PC-3 (cell line): Measurements from ENCODE around the gene MAP2K7. TPM values are rescaled to one million over a fixed set of nuclear protein-coding genes. Genes with fewer than 3 reads are reported as not detected.
"Not testable (repeated sequence)": the region's sequence is repeated elsewhere in the genome, so short reads cannot be mapped to it uniquely, and the experiment has no call there.

Experiments
- ATAC-seq: fragments of 200-7000 bp; cut with Tn5 transposase; 2 replicates; pipeline ENCODE4 v1.9.1; 2020; ENCODE audit warnings: mild to moderate bottlenecking, moderate library complexity
- BruUV-seq: library from RNA; stranded (reverse); fragments of 400-500 nt; replicated peaks from 2 replicates; lab custom pipeline; 2021; lab: Mats Ljungman, UMichigan
- CTCF ChIA-PET: fragments of 300-600 bp; sonication (Branson Sonifier 250); formaldehyde crosslinking; loops from one replicate; lab custom pipeline; 2022; ENCODE audit warnings: antibody characterized with exemption; lab: Charles Lee
- POLR2A ChIA-PET: fragments of 300-600 bp; sonication (Branson Sonifier 250); formaldehyde crosslinking; loops from one replicate; lab custom pipeline; 2022; ENCODE audit warnings: antibody characterized with exemption; ENCODE audit not compliant: unreplicated experiment; lab: Charles Lee
- DNase-seq: peaks from one replicate; pipeline ENCODE4 v3.0.0-alpha.2; 2015
- H2AFZ ChIP-seq: fragments of 300-600 bp; sonication (generic); 2 replicates; pipeline ENCODE4 v1.6.0; 2016; ENCODE audit warnings: antibody characterized with exemption, low read length
- H3F3A ChIP-seq: fragments of 300-600 bp; sonication (generic); one replicate; pipeline ENCODE4 v1.6.0; 2017; ENCODE audit warnings: antibody characterized with exemption, low read length, control low read depth, mild to moderate bottlenecking; ENCODE audit not compliant: unreplicated experiment
- H3K27ac ChIP-seq: fragments of 300-600 bp; sonication (generic); 2 replicates; pipeline ENCODE4 v1.5.1; 2016; ENCODE audit warnings: mild to moderate bottlenecking, low read length
- H3K27me3 ChIP-seq: fragments of 300-600 bp; sonication (generic); 2 replicates; pipeline ENCODE4 v1.6.1; 2016; ENCODE audit warnings: low read length, mixed read lengths
- H3K36me3 ChIP-seq: fragments of 300-600 bp; sonication (generic); 2 replicates; pipeline ENCODE4 v1.6.1; 2016; ENCODE audit warnings: low read depth, mixed run types, low read length, mixed read lengths
- H3K4me1 ChIP-seq: fragments of 300-600 bp; sonication (generic); 2 replicates; pipeline ENCODE4 v1.5.1; 2016; ENCODE audit warnings: low read length; ENCODE audit not compliant: insufficient read depth
- H3K4me2 ChIP-seq: fragments of 300-600 bp; sonication (generic); 2 replicates; pipeline ENCODE4 v1.6.0; 2016; ENCODE audit warnings: low read length
- H3K4me3 ChIP-seq: fragments of 300-600 bp; sonication (generic); 2 replicates; pipeline ENCODE4 v1.5.1; 2016; ENCODE audit warnings: mild to moderate bottlenecking, low read length, mixed read lengths
- H3K79me2 ChIP-seq: fragments of 300-600 bp; sonication (generic); 2 replicates; pipeline ENCODE4 v1.6.1; 2017; ENCODE audit warnings: low read length, mixed read lengths
- H3K9ac ChIP-seq: fragments of 300-600 bp; sonication (generic); 2 replicates; pipeline ENCODE4 v1.6.0; 2016; ENCODE audit warnings: mild to moderate bottlenecking, low read length
- H3K9me2 ChIP-seq: fragments of 300-600 bp; sonication (generic); replicated peaks from 2 replicates; pipeline ENCODE4 v1.6.1; 2016; ENCODE audit warnings: mixed run types, low read length, mixed read lengths
- H3K9me3 ChIP-seq: fragments of 300-600 bp; sonication (generic); 2 replicates; pipeline ENCODE4 v1.6.1; 2016; ENCODE audit warnings: low read length, mixed read lengths
- H4K20me1 ChIP-seq: fragments of 300-600 bp; sonication (generic); 2 replicates; pipeline ENCODE4 v1.6.1; 2016; ENCODE audit warnings: low read length, mixed read lengths
- CTCF ChIP-seq: fragments of 300-600 bp; sonication (generic); conservative IDR thresholded peaks from 2 replicates; pipeline ENCODE4 v1.5.1; 2017; ENCODE audit warnings: antibody characterized with exemption, low read depth, mild to moderate bottlenecking, low read length
- EZH2 ChIP-seq: fragments of 300-600 bp; sonication (generic); IDR thresholded peaks from one replicate; pipeline ENCODE4 v1.6.1; 2017; ENCODE audit warnings: antibody characterized with exemption, mild to moderate bottlenecking, low read length; ENCODE audit not compliant: unreplicated experiment
- EZH2phosphoT487 ChIP-seq: fragments of 300-600 bp; sonication (generic); IDR thresholded peaks from 2 replicates; pipeline ENCODE4 v1.6.1; 2018; ENCODE audit warnings: mild to moderate bottlenecking, antibody characterized with exemption, low read length, borderline replicate concordance
- intact Hi-C: fragments of 100-400 bp; cut with micrococcal nuclease; formaldehyde crosslinking; loops from 2 replicates; pipeline ENCODE4 v1.9.0; 2023
- total RNA-seq: library from RNA; depleted of rRNA; stranded (reverse); fragments of >200 nt; gene quantifications from 2 replicates; pipeline ENCODE4 v1.2.3, GENCODE V29; 2014

Gene MAP2K7
- total RNA-seq, 1 experiment from 2014 or later, result 39.3 TPM

- POLR2A ChIA-PET, result no interaction called here
- BruUV-seq, result no TSS peak
- Histone ChIP-seq H3K27ac (no peak overlapping the region), H3K9me2 (no peaks in the 10 kb centered on the region), H3K36me3 (no peaks in the 10 kb centered on the region), H4K20me1 (no peaks in the 10 kb centered on the region), H3K9me3 (no peaks in the 10 kb centered on the region), H3K27me3 (no peaks in the 10 kb centered on the region), H2AFZ (no peak overlapping the region), H3K9ac (no peak overlapping the region), H3F3A (no peaks in the 10 kb centered on the region), H3K4me3 (no peak overlapping the region), H3K4me1 (peaks cover 4% of the 10 kb centered on the region; the same call in 1 of the 2 replicates), H3K4me2 (no peak overlapping the region), H3K79me2 (no peaks in the 10 kb centered on the region)
- no peak for DNase-seq
- TF ChIP-seq EZH2 (no peak), CTCF (no peak), EZH2phosphoT487 (no peak)
- intact Hi-C loops, result no loop called here
- CTCF ChIA-PET, result no interaction called here
- no peak for ATAC-seq
Measured at GRCh38 chr19:7858109-7858770, 45.4 kb upstream of the MAP2K7 start.

- H3K36me3 ChIP-seq, H3K27ac ChIP-seq, H3K79me2 ChIP-seq, H2AFZ ChIP-seq, H4K20me1 ChIP-seq, CTCF ChIA-PET, H3K27me3 ChIP-seq, H3K9me2 ChIP-seq, H3K4me2 ChIP-seq, ATAC-seq, H3K9ac ChIP-seq, H3F3A ChIP-seq, BruUV-seq, DNase-seq, H3K9me3 ChIP-seq, H3K4me1 ChIP-seq, H3K4me3 ChIP-seq, intact Hi-C loops: not testable (repeated sequence)
- POLR2A ChIA-PET, result interaction anchor here (0.6 kb wide), 1 partner anchor 30 kb away, joined by 4 read pairs; no protein-coding TSS in a partner anchor
Measured at GRCh38 chr19:7859087-7859486, 44.6 kb upstream of the MAP2K7 start.

- Histone ChIP-seq H3K36me3 (no peaks in the 10 kb centered on the region), H3K9me3 (no peaks in the 10 kb centered on the region), H3K9me2 (no peaks in the 10 kb centered on the region), H3K27ac (no peak overlapping the region), H3F3A (no peaks in the 10 kb centered on the region), H3K4me3 (no peak overlapping the region), H3K27me3 (no peaks in the 10 kb centered on the region), H3K9ac (no peak overlapping the region), H3K4me1 (no peaks in the 10 kb centered on the region), H3K79me2 (no peaks in the 10 kb centered on the region), H3K4me2 (no peak overlapping the region), H2AFZ (no peak overlapping the region), H4K20me1 (no peaks in the 10 kb centered on the region)
- TF ChIP-seq CTCF (no peak), EZH2 (no peak), EZH2phosphoT487 (no peak)
- POLR2A ChIA-PET, result no interaction called here
- CTCF ChIA-PET, result interaction anchor here (0.6 kb wide), 1 partner anchor 46 kb away, joined by 7 read pairs; no protein-coding TSS in a partner anchor
- intact Hi-C loops, result no loop called here
- ATAC-seq (no peak), DNase-seq (no peak)
- no TSS peak for BruUV-seq
Measured at GRCh38 chr19:7859831-7860713, 43.6 kb upstream of the MAP2K7 start.
